ENCODE data around the gene KCNH1. TPM values are rescaled to one million over a fixed set of nuclear protein-coding genes. Genes with fewer than 3 reads are reported as not detected.
"Not testable (repeated sequence)": the region's sequence is repeated elsewhere in the genome, so short reads cannot be mapped to it uniquely, and the experiment has no call there.

Gene KCNH1
- total RNA-seq, 2 donors from 2014 or later: 0.40 to 0.64 TPM

GRCh38 chr1:211019266-211019665 lies 114.7 kb downstream of the KCNH1 start:
- DNase-seq: no peak
- Histone ChIP-seq H3K9me3 (no peaks in the 10 kb centered on the region), H3K36me3 (no peaks in the 10 kb centered on the region), H3K9ac (ENCODE audit: low read depth in 2 of 2, low read length in 2 of 2) (no peak overlapping the region), H3K4me1 (no peaks in the 10 kb centered on the region), H3K4me3 (no peak overlapping the region), H3K27me3 (no peaks in the 10 kb centered on the region), H3K27ac (no peak overlapping the region)
- intact Hi-C loops (cut with DNase I): no loop called here
- no peak for TF ChIP-seq CTCF (IDR thresholded peaks at IDR 0.05)

GRCh38 chr1:211018690-211019089 lies 115.3 kb downstream of the KCNH1 start:
- intact Hi-C loops (cut with DNase I): no loop called here
- Histone ChIP-seq H3K9ac (ENCODE audit: low read depth in 2 of 2, low read length in 2 of 2) (no peak overlapping the region), H3K9me3 (no peaks in the 10 kb centered on the region), H3K4me3 (no peak overlapping the region), H3K27ac (no peak overlapping the region), H3K4me1 (no peaks in the 10 kb centered on the region), H3K36me3 (no peaks in the 10 kb centered on the region), H3K27me3 (no peaks in the 10 kb centered on the region)
- TF ChIP-seq CTCF (IDR thresholded peaks at IDR 0.05): no peak
- DNase-seq: no peak

GRCh38 chr1:211017075-211017718 lies 116.8 kb downstream of the KCNH1 start:
- H3K4me3 ChIP-seq: no peak overlapping the region
- no peaks in the 10 kb centered on the region for H3K27me3 ChIP-seq
- no peak overlapping the region for H3K9ac ChIP-seq (ENCODE audit: low read depth in 2 of 2, low read length in 2 of 2)
- intact Hi-C loops (cut with DNase I): no loop called here
- H3K36me3 ChIP-seq: no peaks in the 10 kb centered on the region
- no peak for DNase-seq
- no peaks in the 10 kb centered on the region for H3K4me1 ChIP-seq
- no peak overlapping the region for H3K27ac ChIP-seq
- no peaks in the 10 kb centered on the region for H3K9me3 ChIP-seq
- TF ChIP-seq CTCF (IDR thresholded peaks at IDR 0.05): no peak

GRCh38 chr1:211014275-211014674 lies 119.7 kb downstream of the KCNH1 start:
- TF ChIP-seq CTCF (IDR thresholded peaks at IDR 0.05): no peak
- no peaks in the 10 kb centered on the region for H3K9me3 ChIP-seq
- H3K4me3 ChIP-seq: no peak overlapping the region
- no peak for DNase-seq
- H3K27me3 ChIP-seq: no peaks in the 10 kb centered on the region
- intact Hi-C loops (cut with DNase I): no loop called here
- H3K36me3 ChIP-seq: no peaks in the 10 kb centered on the region
- H3K27ac ChIP-seq: no peak overlapping the region
- no peaks in the 10 kb centered on the region for H3K4me1 ChIP-seq
- H3K9ac ChIP-seq (ENCODE audit: low read depth in 2 of 2, low read length in 2 of 2): no peak overlapping the region

GRCh38 chr1:211013346-211014240 lies 120.4 kb downstream of the KCNH1 start:
- intact Hi-C loops (cut with DNase I): no loop called here
- no peak overlapping the region for H3K4me3 ChIP-seq
- no peak for TF ChIP-seq CTCF (IDR thresholded peaks at IDR 0.05)
- H3K9me3 ChIP-seq: no peaks in the 10 kb centered on the region
- H3K36me3 ChIP-seq: no peaks in the 10 kb centered on the region
- no peaks in the 10 kb centered on the region for H3K4me1 ChIP-seq
- H3K27me3 ChIP-seq: no peaks in the 10 kb centered on the region
- H3K9ac ChIP-seq (ENCODE audit: low read depth in 2 of 2, low read length in 2 of 2): no peak overlapping the region
- DNase-seq: no peak
- no peak overlapping the region for H3K27ac ChIP-seq

GRCh38 chr1:211011128-211011527 lies 122.8 kb downstream of the KCNH1 start:
- H3K4me3 ChIP-seq; H3K27ac ChIP-seq; H3K9ac ChIP-seq (ENCODE audit: low read depth in 2 of 2, low read length in 2 of 2); DNase-seq; H3K27me3 ChIP-seq; H3K4me1 ChIP-seq; H3K36me3 ChIP-seq; intact Hi-C loops (cut with DNase I); H3K9me3 ChIP-seq: not testable (repeated sequence)
